Lower leg skin (tissue), 3 donors: ENCODE data around the gene COG1.

Experiments used
- POLR2A ChIP-seq, 2 donors: fragments of 450-650 bp; IDR thresholded peaks; one replicate each; pipeline ENCODE4 v1.6.1; 2016 to 2017; ENCODE audit warnings: antibody characterized with exemption in 2 of 2, mild to moderate bottlenecking in 1 of 2, moderate library complexity in 1 of 2
- TF ChIP-seq, protein P1 (sequence below), 3 donors: fragments of 450-650 bp; IDR thresholded peaks; one replicate each; pipeline ENCODE4 v1.5.1; 2016; ENCODE audit warnings: antibody characterized with exemption in 3 of 3, mild to moderate bottlenecking in 3 of 3, moderate library complexity in 2 of 3

DNA sequence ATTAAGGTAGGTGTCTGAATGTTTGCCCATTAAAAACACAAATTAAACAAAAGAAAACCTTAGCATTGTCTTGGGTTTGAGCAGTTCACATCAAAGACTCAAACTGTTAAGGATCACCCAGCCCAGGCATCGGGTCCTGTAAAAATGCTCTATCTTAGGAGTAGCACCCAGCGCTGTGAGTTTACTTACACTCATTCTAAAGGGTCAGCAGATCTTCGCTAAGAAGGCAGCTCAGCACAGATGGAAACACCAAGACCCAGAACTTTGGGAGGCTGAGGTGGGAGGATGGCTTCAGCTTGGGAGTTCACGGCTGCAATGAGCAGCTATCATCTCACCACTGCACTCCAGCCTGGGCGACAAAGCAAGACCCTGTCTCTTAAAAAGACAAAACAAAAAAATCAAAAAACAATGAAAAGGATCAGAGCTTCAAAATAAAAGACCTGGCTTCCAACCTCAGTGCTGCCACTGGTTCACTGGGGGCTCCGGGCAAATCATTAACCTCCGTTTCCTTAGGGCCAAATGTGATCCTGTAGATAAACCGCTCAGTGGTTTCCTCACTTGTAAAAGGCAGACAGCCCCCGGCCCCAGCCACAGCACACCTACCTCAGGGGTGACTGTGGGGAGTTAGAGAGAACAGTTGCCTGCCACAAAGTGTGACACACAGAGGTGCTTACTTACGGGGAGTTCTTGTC lies 11.1 kb downstream of the COG1 start:
- TF ChIP-seq, protein P1, sequence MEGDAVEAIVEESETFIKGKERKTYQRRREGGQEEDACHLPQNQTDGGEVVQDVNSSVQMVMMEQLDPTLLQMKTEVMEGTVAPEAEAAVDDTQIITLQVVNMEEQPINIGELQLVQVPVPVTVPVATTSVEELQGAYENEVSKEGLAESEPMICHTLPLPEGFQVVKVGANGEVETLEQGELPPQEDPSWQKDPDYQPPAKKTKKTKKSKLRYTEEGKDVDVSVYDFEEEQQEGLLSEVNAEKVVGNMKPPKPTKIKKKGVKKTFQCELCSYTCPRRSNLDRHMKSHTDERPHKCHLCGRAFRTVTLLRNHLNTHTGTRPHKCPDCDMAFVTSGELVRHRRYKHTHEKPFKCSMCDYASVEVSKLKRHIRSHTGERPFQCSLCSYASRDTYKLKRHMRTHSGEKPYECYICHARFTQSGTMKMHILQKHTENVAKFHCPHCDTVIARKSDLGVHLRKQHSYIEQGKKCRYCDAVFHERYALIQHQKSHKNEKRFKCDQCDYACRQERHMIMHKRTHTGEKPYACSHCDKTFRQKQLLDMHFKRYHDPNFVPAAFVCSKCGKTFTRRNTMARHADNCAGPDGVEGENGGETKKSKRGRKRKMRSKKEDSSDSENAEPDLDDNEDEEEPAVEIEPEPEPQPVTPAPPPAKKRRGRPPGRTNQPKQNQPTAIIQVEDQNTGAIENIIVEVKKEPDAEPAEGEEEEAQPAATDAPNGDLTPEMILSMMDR (IDR thresholded peaks at IDR 0.05), result no peak
- TF ChIP-seq POLR2A (IDR thresholded peaks at IDR 0.05), result no peak
